T-helper 17 cell (primary cell): ENCODE measurements around the gene C4orf50. TPM values are rescaled to one million over a fixed set of nuclear protein-coding genes. Genes with fewer than 3 reads are reported as not detected.
"Not testable (repeated sequence)": the region's sequence is repeated elsewhere in the genome, so short reads cannot be mapped to it uniquely, and the experiment has no call there.

Source experiments
- ATAC-seq: fragments of 150-1000 bp; cut with Tn5 transposase; 2 replicates; pipeline ENCODE4 v1.10.0; 2021; ENCODE audit warnings: mild to moderate bottlenecking, moderate library complexity
- DNase-seq, 3 donors: peaks; one replicate each; pipeline versions ENCODE4 v3.0.0 to v3.0.0-alpha.2; 2020 to 2021
- H3K9me3 ChIP-seq: one replicate; pipeline ENCODE4 v1.7.0; 2013; ENCODE audit warnings: low read length, mild to moderate bottlenecking; ENCODE audit not compliant: control insufficient read depth, poor library complexity, severe bottlenecking
- H3K27ac Mint-ChIP-seq: one replicate; pipeline ENCODE4 v1.8.0; 2022; ENCODE audit warnings: mild to moderate bottlenecking, moderate library complexity, mixed read lengths
- H3K27me3 Mint-ChIP-seq: one replicate; pipeline ENCODE4 v1.8.0; 2022; ENCODE audit warnings: mixed read lengths
- H3K36me3 Mint-ChIP-seq: one replicate; pipeline ENCODE4 v1.8.0; 2022; ENCODE audit warnings: low read depth, mixed read lengths
- H3K4me1 Mint-ChIP-seq: one replicate; pipeline ENCODE4 v1.8.0; 2022; ENCODE audit warnings: mild to moderate bottlenecking, mixed read lengths
- H3K4me3 Mint-ChIP-seq: one replicate; pipeline ENCODE4 v1.8.0; 2022; ENCODE audit warnings: mild to moderate bottlenecking, moderate library complexity, mixed read lengths
- total RNA-seq, 4 donors: library from RNA in 2 of 4; stranded (reverse) in 2 of 4; gene quantifications; one replicate each; pipeline ENCODE4 v1.2.3 and lab custom pipeline; 2022 to 2026

Gene C4orf50
- total RNA-seq, 2 donors from 2014 or later = 0.87 to 2.3 TPM

DNA sequence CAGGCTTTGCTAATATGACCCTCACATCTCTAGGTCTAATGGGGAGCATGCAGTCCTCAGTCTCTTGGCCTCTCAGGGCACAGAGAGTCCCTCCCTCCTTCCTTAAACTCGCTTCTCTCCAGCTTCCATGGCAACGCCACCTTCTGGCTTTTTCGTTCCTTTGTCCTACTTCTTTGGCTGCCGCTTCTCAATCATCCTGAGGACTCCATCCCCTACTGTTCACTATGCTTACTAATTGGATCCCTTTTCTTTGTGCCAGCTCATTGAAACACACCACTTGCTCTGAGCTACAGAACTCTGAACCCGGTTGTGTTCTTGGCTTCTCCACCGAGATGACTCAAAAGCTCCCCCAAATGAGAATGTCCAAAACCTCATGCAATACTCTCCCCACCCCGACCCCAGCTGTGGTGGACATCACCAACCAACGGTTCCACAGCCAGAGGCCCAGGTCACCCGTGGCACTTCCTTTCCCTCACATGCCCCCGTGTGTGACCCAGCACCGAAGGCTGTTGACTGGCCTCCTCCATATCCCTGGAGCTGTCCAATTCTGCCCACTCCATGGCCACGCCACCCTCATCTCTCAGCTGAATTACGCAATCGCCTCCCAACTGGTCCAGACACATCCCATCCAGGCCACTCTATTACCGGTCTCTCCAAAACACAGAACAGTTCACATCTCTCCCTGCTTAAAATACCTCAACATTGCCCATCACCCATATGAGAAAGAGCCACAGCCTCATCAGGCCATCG is 160.0 kb downstream of the C4orf50 start:
- no peaks in the 10 kb centered on the region for H3K36me3 Mint-ChIP-seq
- no peak overlapping the region for H3K27ac Mint-ChIP-seq
- no peaks in the 10 kb centered on the region for H3K9me3 ChIP-seq
- no peaks in the 10 kb centered on the region for H3K27me3 Mint-ChIP-seq
- no peak overlapping the region for H3K4me3 Mint-ChIP-seq
- DNase-seq (no peak), ATAC-seq (no peak)
- H3K4me1 Mint-ChIP-seq = no peaks in the 10 kb centered on the region

DNA sequence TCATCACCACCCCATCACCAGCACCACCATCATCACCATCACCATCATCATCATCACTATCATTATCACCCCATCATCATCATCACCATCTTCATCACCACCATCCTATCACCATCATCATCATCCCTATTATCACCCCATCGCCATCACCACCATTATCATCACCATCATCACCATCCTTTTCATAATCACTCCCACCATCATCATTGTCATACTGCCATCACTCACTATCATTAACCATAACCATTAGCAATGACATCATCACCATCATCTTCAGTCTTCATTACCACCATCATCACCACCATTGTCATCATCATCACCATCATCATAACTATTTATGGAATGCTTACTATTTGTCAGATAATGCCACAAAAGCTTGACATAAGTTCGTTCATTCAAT is 161.0 kb downstream of the C4orf50 start:
- Mint-ChIP-seq H3K4me3 (no peak overlapping the region), H3K27me3 (no peaks in the 10 kb centered on the region), H3K27ac (no peak overlapping the region), H3K4me1 (no peaks in the 10 kb centered on the region), H3K36me3 (no peaks in the 10 kb centered on the region)
- ATAC-seq = no peak
- DNase-seq = no peak
- no peaks in the 10 kb centered on the region for H3K9me3 ChIP-seq

GRCh38 chr4:5856362-5856761 is 161.9 kb downstream of the C4orf50 start:
- H3K27me3 Mint-ChIP-seq, H3K4me1 Mint-ChIP-seq, H3K27ac Mint-ChIP-seq, DNase-seq, H3K9me3 ChIP-seq, ATAC-seq, H3K4me3 Mint-ChIP-seq, H3K36me3 Mint-ChIP-seq: not testable (repeated sequence)

- no peaks in the 10 kb centered on the region for H3K9me3 ChIP-seq
- Mint-ChIP-seq H3K4me3 (no peak overlapping the region), H3K36me3 (no peaks in the 10 kb centered on the region), H3K27me3 (peaks cover 9% of the 10 kb centered on the region), H3K27ac (no peak overlapping the region), H3K4me1 (no peaks in the 10 kb centered on the region)
- DNase-seq = no peak
- ATAC-seq = no peak
These were observed 163.3 kb downstream of the C4orf50 start for GRCh38 chr4:5854929-5855328.

- H3K36me3 Mint-ChIP-seq = no peaks in the 10 kb centered on the region
- no peak for DNase-seq
These were observed 165.6 kb downstream of the C4orf50 start for GRCh38 chr4:5852523-5853202.

DNA sequence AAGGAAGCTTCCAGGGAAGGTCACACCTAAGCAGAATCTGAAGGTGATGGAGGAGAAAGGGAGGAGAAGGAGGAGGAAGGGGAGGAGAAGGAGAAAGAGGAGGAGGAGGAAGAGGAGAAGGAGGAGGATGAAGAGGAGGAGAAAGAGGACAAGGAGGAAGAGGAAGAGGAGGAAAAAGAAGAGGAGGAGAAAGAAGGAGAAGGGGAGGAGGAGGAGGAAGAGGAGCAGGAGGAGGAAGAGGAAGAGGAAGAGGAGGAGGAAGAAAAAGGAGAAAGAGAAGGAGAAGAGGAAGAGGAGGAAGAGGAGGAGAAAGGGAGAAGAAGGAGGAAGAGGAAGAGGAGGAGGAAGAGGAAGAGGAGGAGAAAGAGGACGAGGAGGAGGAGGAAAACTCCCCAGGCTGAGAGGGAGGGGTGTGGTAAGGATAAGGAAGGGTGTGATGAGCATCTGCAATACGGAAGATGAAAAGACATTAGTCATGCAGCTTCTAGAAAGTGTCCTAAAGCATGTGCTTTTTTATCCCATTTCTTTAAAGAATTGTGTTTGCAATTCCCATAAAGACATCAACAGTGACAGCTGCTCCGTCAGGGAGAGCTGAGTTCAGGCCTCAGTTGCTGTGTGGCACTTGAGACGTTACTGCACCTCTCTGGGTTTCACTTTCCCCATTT is 166.5 kb downstream of the C4orf50 start:
- H3K4me3 Mint-ChIP-seq = no peak overlapping the region
- no peaks in the 10 kb centered on the region for H3K36me3 Mint-ChIP-seq
- DNase-seq (no peak), ATAC-seq (no peak)
- no peaks in the 10 kb centered on the region for H3K9me3 ChIP-seq
- H3K4me1 Mint-ChIP-seq = no peaks in the 10 kb centered on the region
- H3K27ac Mint-ChIP-seq = no peak overlapping the region
- peaks cover 32% of the 10 kb centered on the region for H3K27me3 Mint-ChIP-seq

More at GRCh38 chr4:5852523-5853202, 165.6 kb downstream of the C4orf50 start:
- no peaks in the 10 kb centered on the region for H3K9me3 ChIP-seq
- Mint-ChIP-seq H3K4me3 (no peak overlapping the region), H3K27ac (no peak overlapping the region), H3K27me3 (peaks cover 25% of the 10 kb centered on the region), H3K4me1 (no peaks in the 10 kb centered on the region)
- ATAC-seq = no peak

Other genes with a start within 250 kb of the C4orf50 start
- not detected for gene CRMP1, start 125.3 kb downstream of the C4orf50 start, total RNA-seq
- gene JAKMIP1, start 182.1 kb upstream of the C4orf50 start, total RNA-seq = 10 to 100 TPM in 1 of 2 donors, 1 to 10 TPM in 1; 8.5 to 16.8 TPM